Urothelium cell line (cell line): ENCODE data around the gene RREB1.
A peak's percentile ranks its signal among the peaks of the same experiment; 100 is the strongest.
"Not testable (repeated sequence)": the region's sequence is repeated elsewhere in the genome, so short reads cannot be mapped to it uniquely, and the experiment has no call there.

Experiments
- DNase-seq: peaks from one replicate; pipeline ENCODE4 v3.0.0; 2011; ENCODE audit warnings: low spot score, mixed read lengths
- FAIRE-seq: peaks from 2 replicates; lab custom pipeline; 2011; peaks lifted over from hg19 to GRCh38; lab: Jason Lieb, UNC

RREB1 gene

DNA sequence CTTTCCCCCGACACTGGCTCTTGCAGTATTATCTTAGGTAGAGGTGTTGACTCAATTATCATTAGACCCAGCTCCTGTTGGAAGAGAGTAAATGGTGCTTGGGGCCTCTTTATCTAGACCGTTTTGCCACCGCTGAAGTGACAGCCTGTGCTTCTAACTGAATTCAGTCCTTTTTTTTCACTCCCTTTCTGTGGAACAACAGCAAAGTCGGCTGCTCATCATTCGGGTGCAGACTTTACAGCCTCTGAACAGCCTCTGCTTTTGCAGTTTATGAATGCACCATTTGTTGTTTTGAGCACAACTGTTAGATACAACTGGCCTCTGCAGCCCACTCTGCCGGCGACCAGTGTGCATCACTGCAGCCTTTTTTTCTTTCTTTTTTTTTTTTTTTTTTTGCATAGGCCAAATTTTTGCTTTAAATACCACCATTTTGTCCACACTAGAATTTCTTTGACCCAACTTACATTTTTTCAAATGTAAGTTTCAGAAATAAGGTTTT, 35.8 kb downstream of the RREB1 start:
- FAIRE-seq: no peak
- DNase-seq: no peak

DNA sequence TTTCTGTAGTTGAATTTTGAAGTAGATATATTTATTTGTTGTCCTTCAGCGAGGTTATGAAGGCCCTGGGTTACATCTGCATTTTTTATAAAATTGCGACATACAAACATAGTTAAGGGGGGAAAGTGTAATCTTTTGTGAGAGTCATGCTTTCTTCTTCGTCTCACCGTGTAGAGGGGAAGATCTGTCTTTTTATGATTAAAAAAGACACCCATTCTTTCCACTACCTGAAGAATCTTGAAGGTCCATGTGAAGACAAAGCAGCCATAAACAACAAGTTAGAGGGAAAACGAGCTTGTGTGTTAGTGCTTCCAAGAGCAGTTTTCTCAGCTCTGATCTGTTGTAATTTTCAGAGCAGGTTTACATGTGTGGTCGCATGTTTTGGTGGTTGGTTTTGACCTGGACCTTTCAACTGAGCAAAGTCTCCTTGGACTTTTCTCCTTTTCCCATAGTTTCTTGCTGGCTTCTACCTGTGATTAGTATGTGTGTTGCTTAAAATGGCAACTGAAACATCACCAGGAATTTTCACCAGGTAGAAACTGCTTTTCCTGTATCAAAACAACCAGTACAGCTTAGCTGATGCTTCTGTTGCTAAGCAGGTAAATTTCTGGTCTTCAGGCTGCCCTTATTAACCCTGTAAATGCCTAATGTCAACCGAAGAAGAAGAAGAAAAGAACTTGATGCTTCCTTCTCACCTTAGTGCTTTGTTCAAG, 37.3 kb downstream of the RREB1 start:
- no peak for FAIRE-seq
- no peak for DNase-seq

DNA sequence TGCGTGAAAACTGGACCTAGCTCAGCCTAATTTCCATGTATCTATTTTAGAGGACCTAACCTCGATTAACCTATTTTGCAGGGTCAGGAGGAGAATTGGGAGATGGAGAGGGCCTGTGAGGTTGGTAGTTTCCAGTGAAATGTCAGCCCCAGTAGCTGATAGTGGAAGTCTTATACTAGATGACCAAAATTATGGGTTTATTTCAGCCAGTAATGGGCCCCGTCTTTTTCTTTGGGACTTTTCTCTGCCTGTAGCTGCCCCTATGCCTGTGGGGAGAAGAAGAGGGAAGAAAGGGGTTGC, 37.8 kb downstream of the RREB1 start:
- FAIRE-seq (no peak), DNase-seq (no peak)

DNA sequence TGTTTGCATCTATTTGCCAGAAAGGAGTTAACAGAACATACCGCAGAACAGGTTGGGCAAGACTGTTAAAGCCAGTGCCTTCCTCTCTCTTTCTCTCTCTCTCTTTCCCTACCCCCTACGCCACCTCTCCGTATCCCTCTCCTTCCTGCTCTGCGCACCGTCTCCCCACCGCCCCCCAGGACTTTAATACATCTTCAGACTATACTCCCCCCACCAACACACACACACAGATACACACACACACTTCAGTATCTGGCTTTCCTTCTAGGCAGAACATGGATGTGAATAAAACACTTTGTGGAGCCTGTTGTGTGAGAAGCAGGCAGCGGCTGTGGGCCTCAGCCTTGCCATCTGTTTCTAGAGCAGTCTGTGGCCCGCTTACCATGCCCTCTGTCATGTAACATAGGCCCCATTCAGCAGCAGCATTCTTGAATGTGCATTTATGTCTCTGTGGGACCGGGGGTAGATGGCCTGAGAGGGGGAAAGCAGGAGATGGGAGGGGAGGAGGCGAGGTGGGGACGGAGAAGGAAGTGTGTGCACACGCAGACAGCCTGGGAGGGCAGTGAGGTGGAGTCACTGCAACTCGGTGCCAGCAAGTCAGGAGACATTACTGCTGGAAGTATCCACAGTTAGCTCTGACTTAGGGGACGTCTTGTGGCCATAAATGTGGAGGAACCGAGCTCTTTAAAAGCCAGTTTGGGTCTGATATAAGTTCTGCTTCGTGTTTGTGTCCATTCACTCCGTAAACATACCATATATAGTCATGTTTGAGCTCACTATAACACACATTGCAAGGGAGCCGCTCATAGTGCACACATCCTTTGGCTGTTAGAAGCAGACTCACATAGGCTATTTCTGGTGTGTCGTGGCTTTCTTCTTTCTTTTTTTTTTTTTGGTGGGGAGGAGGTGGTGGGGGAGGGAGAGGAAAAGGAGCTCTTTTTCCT, 38.4 kb downstream of the RREB1 start:
- no peak for DNase-seq
- FAIRE-seq: no peak

DNA sequence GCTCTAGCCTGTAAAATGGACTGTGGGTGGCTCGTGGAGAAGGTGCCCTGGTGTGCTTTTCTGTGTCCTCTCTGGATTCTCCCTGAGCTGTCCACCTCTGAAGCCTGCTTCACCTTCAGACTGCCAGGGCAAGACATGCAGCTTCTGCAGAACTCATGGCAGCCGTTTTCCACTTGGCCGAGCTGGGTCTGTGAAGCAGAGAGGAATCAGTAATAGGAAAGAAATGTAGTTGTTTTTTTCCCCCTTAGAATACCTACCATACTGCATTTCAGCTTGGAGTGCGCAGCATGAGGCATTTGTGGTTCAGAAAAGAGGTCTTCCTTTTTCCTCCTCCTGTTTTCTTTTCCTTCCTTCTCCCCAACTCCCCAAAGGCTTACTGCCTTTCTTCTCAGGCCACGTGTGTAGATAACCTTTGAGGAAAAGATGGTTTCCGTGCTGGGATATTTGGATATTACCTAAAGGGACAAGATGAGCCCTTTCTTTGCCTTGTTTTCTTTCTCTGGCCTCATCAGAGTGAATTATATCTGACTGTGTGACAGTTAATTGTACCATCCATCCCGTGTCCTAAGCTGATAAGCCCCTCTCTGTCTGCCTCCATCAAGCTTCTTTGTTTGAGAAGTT, 39.4 kb downstream of the RREB1 start:
- no peak for DNase-seq
- FAIRE-seq: no peak

DNA sequence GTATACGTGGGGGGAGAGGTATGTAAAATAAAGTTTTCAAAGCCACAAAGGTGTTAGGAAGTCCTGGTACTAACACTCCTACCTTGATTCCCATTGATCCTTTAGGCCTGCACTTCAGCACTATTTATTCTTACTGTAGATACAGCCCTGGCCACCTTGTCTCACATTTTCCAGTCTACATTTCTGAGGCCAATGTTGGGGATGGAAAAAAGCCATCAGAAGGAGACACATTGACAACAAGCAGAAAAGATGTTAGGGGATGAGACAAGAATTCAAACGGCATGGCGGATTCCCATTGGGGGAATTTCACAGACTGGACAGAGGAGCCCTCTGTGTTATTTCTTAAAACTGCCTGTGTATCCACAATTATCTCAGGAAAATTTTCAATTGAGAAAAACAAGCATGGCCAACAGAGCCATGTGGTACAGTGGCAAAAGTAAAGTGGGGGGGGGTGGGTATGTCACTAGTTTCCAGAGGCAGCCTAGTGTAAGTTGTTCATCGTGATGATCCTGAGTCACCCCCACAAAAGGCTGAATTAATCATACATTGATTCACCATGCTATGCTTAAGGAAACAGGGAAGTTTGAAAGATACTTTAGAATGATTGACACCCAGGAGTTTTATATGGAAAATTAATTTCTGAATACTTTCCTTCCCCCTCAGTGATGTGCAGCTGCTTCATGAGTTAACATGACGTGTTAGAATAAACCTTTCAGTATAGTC, 40.5 kb downstream of the RREB1 start:
- FAIRE-seq (no peak), DNase-seq (no peak)

DNA sequence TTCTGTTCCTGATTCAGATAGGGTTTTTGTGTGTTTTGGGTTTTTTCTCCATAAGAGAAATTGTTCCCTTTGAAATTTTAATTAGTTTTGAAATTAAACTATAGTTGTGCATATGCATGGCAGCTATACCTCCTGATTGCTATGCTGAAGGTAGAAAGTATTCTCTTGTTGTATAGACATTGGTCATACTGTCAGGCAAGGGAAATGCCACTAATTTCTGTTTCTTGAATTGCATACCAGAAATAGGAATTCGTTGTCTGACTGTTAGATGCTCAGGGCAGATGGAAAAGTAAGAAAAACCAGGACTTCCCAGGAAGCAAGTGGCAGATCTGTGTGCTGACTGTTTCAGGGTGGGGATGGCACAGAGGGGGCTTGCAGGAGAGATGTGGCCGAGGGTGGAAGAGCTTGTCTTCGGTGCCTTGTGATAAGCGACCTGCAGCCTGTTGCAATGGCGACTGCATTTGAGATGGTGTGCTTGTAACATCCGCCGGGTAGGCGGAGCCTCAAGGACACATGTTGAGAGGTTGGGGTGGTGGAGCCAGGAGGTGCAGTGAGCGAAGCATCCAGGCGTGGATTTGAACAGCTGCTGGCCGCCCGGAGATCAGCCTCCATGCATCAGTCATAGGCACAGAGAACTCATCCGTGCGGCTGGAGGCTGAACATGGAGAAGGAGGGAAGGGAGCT, 42.8 kb downstream of the RREB1 start:
- DNase-seq (no peak), FAIRE-seq (no peak)

DNA sequence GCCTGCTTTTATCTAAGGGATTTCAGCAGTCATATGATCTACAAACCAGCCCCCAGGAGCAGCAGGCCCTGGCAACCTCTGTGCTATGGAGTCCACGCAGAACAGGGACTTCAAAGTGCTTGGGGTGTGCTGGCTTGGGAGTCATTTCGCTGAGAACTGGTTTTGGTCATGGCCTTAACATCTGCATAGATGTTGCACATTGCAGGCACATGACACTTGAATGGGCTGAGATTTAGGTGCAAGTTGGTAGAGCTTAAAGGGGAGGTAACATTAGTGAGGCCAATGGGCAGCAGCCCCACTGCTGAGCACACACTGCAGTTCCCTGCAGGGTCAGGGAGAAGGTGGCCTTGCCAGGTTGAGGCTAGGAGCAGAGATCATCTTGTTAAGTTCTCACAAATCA, 43.6 kb downstream of the RREB1 start:
- DNase-seq: no peak
- FAIRE-seq: no peak

DNA sequence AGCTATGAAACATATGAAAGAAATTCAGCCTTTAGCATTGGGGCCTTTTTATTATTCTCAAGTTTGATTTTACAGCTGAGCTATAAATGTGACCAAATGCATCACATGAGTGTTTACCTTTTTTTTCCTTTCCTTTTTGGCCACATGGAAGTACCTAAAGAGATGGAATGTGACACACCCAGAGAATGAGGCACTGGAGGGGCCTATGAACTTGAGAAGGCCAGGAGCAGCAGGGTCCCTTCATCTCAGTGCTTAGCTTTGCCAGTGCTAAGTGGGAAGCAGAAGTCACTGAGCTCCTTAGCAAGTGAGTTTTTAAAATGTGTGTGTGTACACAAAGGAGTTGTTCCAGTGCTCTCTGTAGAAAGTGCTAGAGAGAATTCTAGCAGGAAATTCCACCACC, 44.7 kb downstream of the RREB1 start:
- FAIRE-seq: no peak
- no peak for DNase-seq

DNA sequence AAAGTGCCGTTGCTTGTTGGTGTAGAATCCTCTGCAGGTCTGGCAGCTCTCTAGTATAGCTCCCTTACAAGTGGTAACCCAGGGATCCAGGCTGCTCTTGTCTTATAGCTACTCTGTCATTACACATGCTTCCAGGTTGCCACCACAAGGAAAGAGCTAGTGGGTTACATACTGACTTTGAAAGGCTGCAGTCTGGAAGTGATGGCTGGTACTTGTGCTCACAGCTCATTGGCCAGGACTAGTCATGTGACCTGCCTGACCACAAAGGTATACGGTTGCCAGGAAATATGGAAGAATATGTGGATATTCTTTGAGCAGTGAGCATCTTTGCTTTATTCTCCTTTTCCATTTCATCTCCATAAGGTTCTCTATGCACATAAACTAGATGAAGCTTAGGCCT, 46.0 kb downstream of the RREB1 start:
- no peak for FAIRE-seq

DNA sequence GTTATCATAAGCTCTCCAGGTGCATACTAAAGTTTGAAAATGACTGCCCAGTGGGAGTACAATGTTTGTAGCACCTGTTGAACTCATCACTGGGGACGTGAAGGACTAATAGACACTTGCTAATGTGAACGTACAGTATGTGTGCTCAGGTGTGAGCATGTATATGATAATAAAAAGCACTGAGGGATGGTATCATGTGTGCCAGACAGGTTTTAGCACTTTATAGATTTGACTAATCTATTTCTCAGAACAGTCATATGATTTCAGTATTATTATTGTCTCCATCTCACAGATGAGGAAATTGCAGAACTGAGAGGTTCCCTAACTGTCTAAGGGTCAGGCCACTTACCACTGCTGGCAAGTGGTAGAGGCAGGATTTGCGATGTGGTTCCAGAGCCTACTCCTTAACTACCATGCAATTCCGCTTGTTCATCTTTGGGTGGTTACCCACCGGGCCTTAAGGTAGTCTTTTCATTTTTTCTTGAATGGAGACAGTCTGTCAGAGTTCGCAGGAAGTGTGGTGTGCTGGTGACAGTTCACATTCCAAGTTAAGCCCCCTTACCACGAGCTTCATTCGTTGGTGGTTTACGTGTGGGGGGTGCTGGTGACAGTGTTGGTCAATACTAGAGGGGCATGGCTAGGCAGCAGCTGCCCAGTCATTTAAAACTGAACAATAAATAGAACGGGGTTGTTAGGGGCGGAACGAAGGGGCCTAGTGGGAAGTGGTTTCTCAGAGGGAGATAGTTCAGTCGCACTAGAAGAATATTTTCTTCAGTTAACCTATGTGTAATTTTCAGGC, 46.8 kb downstream of the RREB1 start:
- FAIRE-seq: no peak

More for the DNA sequence above, 46.0 kb downstream of the RREB1 start:
- no peak for DNase-seq

DNA sequence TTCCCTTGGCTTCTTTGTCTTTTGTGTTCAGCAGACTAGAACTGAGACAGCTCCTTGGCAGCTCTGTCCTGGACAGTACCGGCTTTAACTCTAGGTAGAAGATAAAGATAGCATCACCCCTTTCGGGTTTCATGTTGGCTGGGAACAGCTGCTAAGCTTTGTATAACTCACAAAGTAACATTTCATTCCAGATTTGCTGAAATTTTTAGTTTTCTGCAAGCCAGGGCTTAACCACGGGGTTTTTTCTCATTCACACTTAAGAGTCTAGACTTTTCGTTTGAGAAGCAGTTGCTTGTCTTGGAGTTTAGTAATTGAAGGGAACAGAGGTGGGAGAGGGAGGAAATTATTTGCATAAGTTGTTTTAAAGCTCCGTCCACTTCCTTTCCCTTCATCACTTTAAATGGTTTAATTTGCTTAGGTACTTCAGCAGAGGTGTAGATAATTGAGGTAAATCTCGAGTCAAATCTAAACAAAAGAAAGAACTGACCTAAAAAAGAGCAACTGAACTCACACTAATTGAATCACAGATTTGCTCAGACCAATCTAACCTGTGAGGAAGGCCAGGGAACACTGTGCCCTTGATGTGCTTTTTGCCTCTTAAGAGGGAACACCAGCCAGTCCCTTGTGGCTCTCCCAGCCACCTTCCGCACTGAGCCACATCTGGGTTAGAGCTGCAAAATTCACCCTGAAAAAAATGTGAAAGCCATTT, 48.3 kb downstream of the RREB1 start:
- FAIRE-seq: no peak
- no peak for DNase-seq

More for the DNA sequence above, 46.8 kb downstream of the RREB1 start:
- DNase-seq: no peak

DNA sequence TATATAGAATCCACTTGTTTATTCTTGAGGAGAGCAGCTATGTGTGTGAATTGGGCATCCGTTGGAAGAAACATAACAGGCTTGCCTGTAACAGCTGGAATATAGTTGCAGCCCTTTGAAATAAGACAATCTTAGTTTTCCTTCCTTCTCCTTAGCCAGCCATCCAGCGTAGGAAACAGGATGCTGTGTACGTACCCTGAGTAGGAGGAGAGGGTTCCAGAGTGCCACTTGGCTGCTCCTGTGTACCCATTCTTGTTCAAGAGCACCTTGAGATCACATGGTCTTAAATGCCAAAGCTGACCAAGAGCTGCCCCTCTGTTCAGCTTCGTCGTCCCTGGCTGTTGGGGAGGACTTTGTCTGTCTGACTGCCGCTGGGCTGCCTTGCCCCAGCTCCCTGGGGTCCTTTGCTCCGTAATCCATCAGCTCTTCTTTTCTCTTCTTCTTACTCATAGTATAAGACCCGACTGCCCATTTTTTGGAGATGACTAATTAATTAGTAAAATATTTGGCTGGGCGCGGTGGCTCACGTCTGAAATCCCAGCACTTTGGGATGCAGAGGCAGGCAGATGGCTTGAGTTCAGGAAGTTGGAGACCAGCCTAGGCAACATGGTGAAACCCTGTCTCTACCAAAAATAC, 49.0 kb downstream of the RREB1 start:
- peak; percentile 29 for DNase-seq
- no peak for FAIRE-seq

DNA sequence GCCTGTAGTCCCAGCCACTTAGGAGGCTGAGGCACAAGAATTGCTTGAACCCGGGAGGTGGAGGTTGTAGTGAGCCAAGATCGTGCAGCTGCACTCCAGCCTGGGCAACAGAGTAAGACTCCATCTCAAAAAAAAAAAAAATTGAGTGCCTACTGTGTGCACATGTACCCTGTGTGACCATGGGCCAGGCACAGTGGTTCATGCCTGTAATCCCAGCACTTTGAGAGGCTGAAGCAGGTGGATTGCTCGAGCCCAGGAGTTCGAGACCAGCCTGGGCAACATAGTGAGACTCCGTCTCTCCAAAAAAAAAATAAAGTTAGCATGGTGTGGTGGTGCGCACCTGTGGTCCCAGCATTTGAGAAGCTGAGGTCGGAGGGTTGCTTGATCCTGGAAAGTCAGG, 49.5 kb downstream of the RREB1 start:
- not testable (repeated sequence) for FAIRE-seq, DNase-seq

DNA sequence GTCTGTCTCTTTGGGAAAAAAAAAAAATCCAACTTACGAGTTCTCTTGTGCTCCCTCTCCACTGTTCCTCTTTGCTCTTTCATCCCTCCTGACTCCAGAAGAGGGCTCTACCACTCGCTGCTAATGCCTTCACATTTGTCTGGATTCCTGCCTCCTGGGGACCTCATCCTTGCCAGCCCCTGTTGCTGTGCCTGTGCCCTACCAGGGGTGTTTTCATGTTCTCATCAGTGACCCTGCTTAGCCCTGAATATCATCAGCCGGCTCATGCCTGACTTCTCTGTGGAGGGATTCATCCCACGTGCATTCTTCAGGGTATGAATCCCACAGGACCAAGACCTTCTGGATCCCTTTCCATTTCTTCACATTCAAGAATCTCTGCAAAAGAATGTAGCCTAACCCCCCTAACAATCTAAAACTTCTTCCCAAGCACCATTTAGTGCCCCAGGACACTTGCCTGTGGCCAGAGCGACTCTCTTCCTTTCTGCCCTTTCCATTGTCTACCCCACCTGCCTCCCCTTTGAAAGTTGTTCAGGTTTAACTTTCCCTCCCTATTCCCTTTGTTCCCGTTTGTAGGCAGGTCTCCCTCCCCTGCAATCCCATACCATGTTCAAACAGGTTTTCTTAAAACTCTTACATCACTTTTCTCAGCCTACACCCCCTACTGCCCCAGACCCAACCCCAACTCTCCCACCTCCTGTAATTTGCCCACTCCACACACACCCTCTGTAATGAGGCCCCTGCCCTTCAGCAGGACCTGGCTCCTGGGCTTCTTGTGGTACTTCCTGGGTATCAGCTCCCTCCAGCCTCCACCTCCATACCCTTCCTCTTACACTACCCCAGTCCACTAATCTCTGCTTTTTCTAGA, 50.2 kb downstream of the RREB1 start:
- no peak for FAIRE-seq
- no peak for DNase-seq

DNA sequence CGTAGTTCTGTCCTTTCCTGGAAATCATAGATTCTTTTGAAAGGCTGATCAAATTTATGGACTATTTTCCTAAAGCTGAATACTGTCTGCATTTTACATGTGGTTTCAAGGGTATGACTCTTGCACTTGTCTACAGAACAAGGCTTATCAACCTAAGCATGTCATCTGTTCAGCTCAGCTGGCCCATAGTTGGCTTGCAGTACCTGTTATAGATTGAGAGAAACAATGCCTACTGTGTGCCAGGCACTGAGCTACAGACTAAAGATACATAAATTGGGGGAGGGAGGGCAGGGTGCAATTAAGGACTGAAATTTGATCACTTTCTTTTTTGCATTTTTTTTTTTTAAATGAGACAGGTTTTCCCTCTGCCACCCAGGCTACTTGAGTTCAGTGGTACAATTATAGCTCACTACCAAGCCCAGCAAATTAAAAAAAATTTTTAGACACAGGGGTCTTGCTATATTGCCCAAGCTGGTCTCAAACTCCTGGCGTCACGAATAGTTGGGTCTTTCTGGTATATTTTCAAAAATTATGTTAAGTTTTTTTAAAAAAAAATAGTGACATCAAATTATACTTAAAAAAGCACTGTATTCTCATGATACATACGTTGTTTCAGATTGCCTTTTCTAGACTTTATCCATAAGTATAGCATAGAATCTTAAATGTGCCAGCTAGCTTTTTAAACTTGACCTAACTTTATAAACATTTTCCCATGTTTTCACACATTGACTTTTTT, 52.2 kb downstream of the RREB1 start:
- DNase-seq: no peak
- no peak for FAIRE-seq

DNA sequence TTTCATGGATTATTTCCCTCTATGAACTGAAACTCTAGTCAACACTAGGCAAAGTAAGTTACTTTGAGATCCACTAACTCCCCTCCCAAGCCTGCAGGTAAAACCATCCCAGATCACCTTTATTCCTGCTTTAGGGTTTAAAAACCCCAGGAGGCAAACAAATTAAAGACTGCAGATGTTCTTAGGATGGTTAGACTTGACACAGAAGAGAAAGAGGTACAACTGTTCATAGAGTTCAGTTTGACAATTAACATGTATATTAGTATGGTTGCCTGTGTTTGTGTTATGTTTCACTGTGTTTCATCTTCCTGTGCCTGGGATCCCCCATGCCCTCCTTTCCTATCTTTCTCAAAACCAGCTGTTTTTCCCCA, 53.5 kb downstream of the RREB1 start:
- no peak for DNase-seq
- FAIRE-seq: no peak
